Astrocyte (in vitro differentiated cells and primary cell): ENCODE data around the gene SELENOO. TPM values are rescaled to one million over a fixed set of nuclear protein-coding genes. Genes with fewer than 3 reads are reported as not detected.
"Not testable (repeated sequence)": the region's sequence is repeated elsewhere in the genome, so short reads cannot be mapped to it uniquely, and the experiment has no call there.

ENCODE experiments used
- DNase-seq: peaks from one replicate; pipeline ENCODE4 v3.0.0-alpha.2; 2010; ENCODE audit warnings: low read depth
- FAIRE-seq: peaks from 2 replicates; lab custom pipeline; 2011; peaks lifted over from hg19 to GRCh38; lab: Jason Lieb, UNC
- H2AFZ ChIP-seq: 2 replicates; pipeline ENCODE4 v1.6.0; 2012; ENCODE audit warnings: low read depth, low read length, inconsistent platforms
- H3K27ac ChIP-seq: 2 replicates; pipeline ENCODE4 v1.5.1; 2011; ENCODE audit warnings: low read depth, low read length, inconsistent platforms
- H3K27me3 ChIP-seq: 2 replicates; pipeline ENCODE4 v1.6.0; 2011; ENCODE audit warnings: low read length, inconsistent platforms; ENCODE audit not compliant: insufficient read depth
- H3K36me3 ChIP-seq: 2 replicates; pipeline ENCODE4 v1.5.1; 2011; ENCODE audit warnings: low read length, inconsistent platforms; ENCODE audit not compliant: insufficient read depth
- H3K4me1 ChIP-seq: 2 replicates; pipeline ENCODE4 v1.5.1; 2011; ENCODE audit warnings: low read length, inconsistent platforms; ENCODE audit not compliant: insufficient read depth
- H3K4me2 ChIP-seq: 2 replicates; pipeline ENCODE4 v1.6.0; 2012; ENCODE audit warnings: low read length, inconsistent platforms
- H3K4me3 ChIP-seq: 2 replicates; pipeline ENCODE4 v1.5.1; 2011; ENCODE audit warnings: low read depth, mild to moderate bottlenecking, low read length, inconsistent platforms; ENCODE audit not compliant: insufficient read depth
- H3K79me2 ChIP-seq: 2 replicates; pipeline ENCODE4 v1.6.0; 2012; ENCODE audit warnings: mild to moderate bottlenecking, low read length, inconsistent platforms; ENCODE audit not compliant: insufficient read depth
- H3K9ac ChIP-seq: 2 replicates; pipeline ENCODE4 v1.6.0; 2012; ENCODE audit warnings: mild to moderate bottlenecking, low read length, inconsistent platforms
- H3K9me3 ChIP-seq: 2 replicates; pipeline ENCODE4 v1.5.1; 2012; ENCODE audit warnings: low read depth, mild to moderate bottlenecking, low read length, inconsistent platforms; ENCODE audit not compliant: insufficient read depth
- H4K20me1 ChIP-seq: 2 replicates; pipeline ENCODE4 v1.6.0; 2012; ENCODE audit warnings: low read length, inconsistent platforms; ENCODE audit not compliant: insufficient read depth
- H3K27ac Mint-ChIP-seq: one replicate; pipeline ENCODE4 v1.8.0; 2021; ENCODE audit warnings: mild to moderate bottlenecking, mixed read lengths; ENCODE audit not compliant: unreplicated experiment
- H3K27me3 Mint-ChIP-seq: one replicate; pipeline ENCODE4 v1.8.0; 2021; ENCODE audit warnings: low read depth, mixed read lengths; ENCODE audit not compliant: unreplicated experiment
- H3K36me3 Mint-ChIP-seq: one replicate; pipeline ENCODE4 v1.8.0; 2021; ENCODE audit warnings: low read depth, mixed read lengths; ENCODE audit not compliant: unreplicated experiment
- H3K4me1 Mint-ChIP-seq: one replicate; pipeline ENCODE4 v1.8.0; 2021; ENCODE audit warnings: low read depth, mixed read lengths; ENCODE audit not compliant: unreplicated experiment
- H3K4me3 Mint-ChIP-seq: one replicate; pipeline ENCODE4 v1.8.0; 2021; ENCODE audit warnings: mild to moderate bottlenecking, moderate library complexity, mixed read lengths; ENCODE audit not compliant: unreplicated experiment
- H3K9me3 Mint-ChIP-seq: one replicate; pipeline ENCODE4 v1.8.0; 2021; ENCODE audit warnings: mild to moderate bottlenecking, mixed read lengths; ENCODE audit not compliant: unreplicated experiment
- CTCF ChIP-seq: IDR thresholded peaks from 2 replicates; pipeline ENCODE4 v1.5.1; 2011; ENCODE audit warnings: low read depth, mild to moderate bottlenecking, inconsistent platforms, low read length, moderate library complexity; ENCODE audit not compliant: insufficient read depth
- EZH2 ChIP-seq: IDR thresholded peaks from 2 replicates; pipeline ENCODE4 v1.6.1; 2012; ENCODE audit warnings: mild to moderate bottlenecking, low read length, inconsistent platforms; ENCODE audit not compliant: insufficient read depth
- total RNA-seq: library from RNA; stranded (reverse); gene quantifications from 2 replicates; pipeline ENCODE4 v1.2.1, GENCODE V29; 2021

SELENOO gene
- total RNA-seq, 1 donor from 2014 or later: 18.5 TPM

GRCh38 chr22:50165436-50166123, 35.2 kb upstream of the SELENOO start:
- Mint-ChIP-seq H3K9me3 (peaks cover 1% of the 10 kb centered on the region), H3K4me3 (no peak overlapping the region), H3K27me3 (peaks cover 25% of the 10 kb centered on the region), H3K27ac (no peak overlapping the region), H3K4me1 (no peaks in the 10 kb centered on the region), H3K36me3 (no peaks in the 10 kb centered on the region)
- Histone ChIP-seq H2AFZ (no peak overlapping the region), H4K20me1 (no peaks in the 10 kb centered on the region), H3K27me3 (peaks cover 8% of the 10 kb centered on the region), H3K4me2 (no peak overlapping the region), H3K9me3 (no peaks in the 10 kb centered on the region), H3K9ac (no peak overlapping the region), H3K4me1 (no peaks in the 10 kb centered on the region), H3K4me3 (no peak overlapping the region), H3K79me2 (no peaks in the 10 kb centered on the region), H3K36me3 (no peaks in the 10 kb centered on the region), H3K27ac (no peak overlapping the region)
- TF ChIP-seq CTCF: no peak
- TF ChIP-seq EZH2: no peak
- no peak for FAIRE-seq
- DNase-seq: no peak

- Histone ChIP-seq H3K4me1 (no peaks in the 10 kb centered on the region), H4K20me1 (no peaks in the 10 kb centered on the region), H3K4me2 (no peak overlapping the region), H3K4me3 (no peak overlapping the region), H3K27ac (no peak overlapping the region), H3K9ac (no peak overlapping the region), H3K9me3 (no peaks in the 10 kb centered on the region), H3K27me3 (peaks cover 9% of the 10 kb centered on the region), H3K79me2 (no peaks in the 10 kb centered on the region), H3K36me3 (no peaks in the 10 kb centered on the region), H2AFZ (no peak overlapping the region)
- no peak for TF ChIP-seq CTCF
- no peak for TF ChIP-seq EZH2
- H3K9me3 Mint-ChIP-seq: peaks cover 1% of the 10 kb centered on the region
- H3K27me3 Mint-ChIP-seq: peaks cover 17% of the 10 kb centered on the region
- no peaks in the 10 kb centered on the region for H3K4me1 Mint-ChIP-seq
- no peak overlapping the region for H3K27ac Mint-ChIP-seq
- DNase-seq (no peak), FAIRE-seq (no peak)
- peak overlapping the region; percentile 4 for H3K4me3 Mint-ChIP-seq
- H3K36me3 Mint-ChIP-seq: no peaks in the 10 kb centered on the region
Observed at GRCh38 chr22:50167689-50168489, 32.9 kb upstream of the SELENOO start.

- not testable (repeated sequence) for H3K4me1 ChIP-seq, H3K4me1 Mint-ChIP-seq, H3K79me2 ChIP-seq, H2AFZ ChIP-seq, H3K9me3 Mint-ChIP-seq, H3K27ac ChIP-seq, H4K20me1 ChIP-seq, FAIRE-seq, H3K9me3 ChIP-seq, H3K27me3 ChIP-seq, H3K9ac ChIP-seq, H3K4me2 ChIP-seq, H3K4me3 ChIP-seq, H3K36me3 Mint-ChIP-seq, DNase-seq, H3K36me3 ChIP-seq
- Mint-ChIP-seq H3K27ac (peak overlapping the region; percentile 78), H3K4me3 (peak overlapping the region; percentile 68), H3K27me3 (peaks cover 15% of the 10 kb centered on the region)
Observed at GRCh38 chr22:50168490-50169180, 32.2 kb upstream of the SELENOO start.
